Measurements from ENCODE around the gene PINK1.

The PINK1 gene

DNA sequence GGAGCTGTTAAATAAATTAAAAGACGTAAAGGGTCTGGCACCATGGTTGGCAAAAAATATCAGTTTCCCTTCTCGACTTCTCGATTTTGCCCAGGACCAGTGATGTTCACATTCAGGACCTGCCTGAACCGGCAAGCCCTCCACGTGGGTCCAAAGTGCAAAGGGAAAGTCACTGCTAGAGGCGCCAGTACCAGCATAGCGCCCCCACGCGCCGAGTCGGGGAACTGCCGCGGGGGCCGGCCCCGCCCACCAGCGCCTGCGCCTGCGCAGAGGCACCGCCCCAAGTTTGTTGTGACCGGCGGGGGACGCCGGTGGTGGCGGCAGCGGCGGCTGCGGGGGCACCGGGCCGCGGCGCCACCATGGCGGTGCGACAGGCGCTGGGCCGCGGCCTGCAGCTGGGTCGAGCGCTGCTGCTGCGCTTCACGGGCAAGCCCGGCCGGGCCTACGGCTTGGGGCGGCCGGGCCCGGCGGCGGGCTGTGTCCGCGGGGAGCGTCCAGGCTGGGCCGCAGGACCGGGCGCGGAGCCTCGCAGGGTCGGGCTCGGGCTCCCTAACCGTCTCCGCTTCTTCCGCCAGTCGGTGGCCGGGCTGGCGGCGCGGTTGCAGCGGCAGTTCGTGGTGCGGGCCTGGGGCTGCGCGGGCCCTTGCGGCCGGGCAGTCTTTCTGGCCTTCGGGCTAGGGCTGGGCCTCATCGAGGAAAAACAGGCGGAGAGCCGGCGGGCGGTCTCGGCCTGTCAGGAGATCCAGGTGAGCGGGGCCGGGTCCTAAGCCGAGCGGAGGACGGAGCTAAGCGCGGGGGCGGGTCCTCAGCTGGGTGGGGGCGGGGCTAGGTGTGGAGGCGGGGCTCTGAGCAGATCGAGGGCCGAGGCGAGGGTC, at the start of gene PINK1:
Gene PINK1 (plus strand): TSS at position 269 of the 875 bp plus-strand sequence. CDS start 91 bp downstream, at position 360.
- TF ChIP-seq GATA3 (IDR thresholded peaks at IDR 0.05; ENCODE audit: low read depth, low read length): no peak
- no peak for TF ChIP-seq GATA2 (IDR thresholded peaks at IDR 0.05; ENCODE audit: low read depth, low read length)

- no peak for TF ChIP-seq GATA3 (IDR thresholded peaks at IDR 0.05; ENCODE audit: low read depth, low read length)
- no peak for TF ChIP-seq GATA2 (IDR thresholded peaks at IDR 0.05; ENCODE audit: low read depth, low read length)
Observed at GRCh38 chr1:20584890-20585289, 48.4 kb upstream of the PINK1 start.

DNA sequence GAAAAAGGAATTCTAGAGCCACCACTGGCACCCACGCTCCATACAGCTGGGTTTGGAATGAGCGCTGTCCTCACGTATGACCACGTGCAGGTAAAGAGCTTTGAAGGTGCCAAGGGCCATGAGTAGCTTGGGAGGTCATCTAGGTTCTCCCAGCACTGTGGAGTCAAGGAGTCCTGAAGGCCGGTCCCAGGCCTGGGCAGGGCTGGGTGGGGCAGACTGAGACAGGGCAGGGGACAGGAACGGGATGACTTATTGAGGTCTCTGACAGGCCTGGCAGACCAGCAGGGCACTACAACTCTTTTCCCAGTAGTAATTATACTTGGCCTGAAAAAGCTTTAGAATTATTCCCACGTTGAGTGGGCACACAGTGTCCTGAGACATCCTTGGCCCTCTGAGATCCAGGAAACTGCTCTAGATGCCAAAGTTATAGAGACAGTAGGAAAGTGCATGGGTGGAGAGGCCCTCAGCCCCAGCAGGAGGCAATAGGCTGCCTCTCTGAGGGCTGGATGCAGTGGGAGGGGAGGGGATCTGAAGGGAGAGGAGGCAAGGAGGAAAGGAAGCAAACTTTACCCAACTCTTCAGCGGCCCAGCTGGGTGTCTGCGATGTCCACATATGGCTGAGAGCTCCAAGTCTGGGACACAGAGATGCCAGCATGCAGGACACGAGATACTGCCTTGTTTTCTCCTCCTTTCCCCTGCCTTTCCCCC, 46.2 kb upstream of the PINK1 start:
- TF ChIP-seq GATA3 (IDR thresholded peaks at IDR 0.05; ENCODE audit: low read depth, low read length): no peak
- no peak for TF ChIP-seq GATA2 (IDR thresholded peaks at IDR 0.05; ENCODE audit: low read depth, low read length)

- TF ChIP-seq GATA3 (IDR thresholded peaks at IDR 0.05; ENCODE audit: low read depth, low read length) (no peak), GATA2 (IDR thresholded peaks at IDR 0.05; ENCODE audit: low read depth, low read length) (no peak)
Observed at GRCh38 chr1:20587661-20588053, 45.6 kb upstream of the PINK1 start.

DNA sequence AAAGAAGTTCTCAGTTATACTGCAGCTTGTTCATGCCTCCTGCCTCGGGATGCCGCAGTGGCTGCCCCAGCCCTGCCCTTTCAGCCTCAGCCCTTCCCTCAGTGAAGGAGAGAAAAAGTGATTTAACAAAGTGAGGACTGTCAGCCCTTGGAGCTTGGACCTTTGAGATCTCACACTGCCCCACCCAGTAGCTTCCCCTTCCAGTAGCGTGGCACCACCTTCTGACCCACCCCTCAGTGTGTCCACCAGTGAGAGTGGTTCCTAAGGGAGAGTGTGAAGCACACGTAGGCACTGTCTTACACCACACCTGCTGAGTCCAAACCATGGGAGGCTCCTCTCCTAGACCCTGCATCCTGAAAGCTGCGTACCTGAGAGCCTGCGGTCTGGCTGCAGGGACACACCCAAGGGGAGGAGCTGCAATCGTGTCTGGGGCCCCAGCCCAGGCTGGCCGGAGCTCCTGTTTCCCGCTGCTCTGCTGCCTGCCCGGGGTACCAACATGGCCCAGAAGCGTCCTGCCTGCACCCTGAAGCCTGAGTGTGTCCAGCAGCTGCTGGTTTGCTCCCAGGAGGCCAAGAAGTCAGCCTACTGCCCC, 44.5 kb upstream of the PINK1 start, which contains the start of gene CDA:
Gene CDA (plus strand): TSS at position 464 of the 592 bp plus-strand sequence. CDS start 33 bp downstream, at position 497.
- TF ChIP-seq GATA2 (IDR thresholded peaks at IDR 0.05; ENCODE audit: low read depth, low read length) (no peak), GATA3 (IDR thresholded peaks at IDR 0.05; ENCODE audit: low read depth, low read length) (no peak)

DNA sequence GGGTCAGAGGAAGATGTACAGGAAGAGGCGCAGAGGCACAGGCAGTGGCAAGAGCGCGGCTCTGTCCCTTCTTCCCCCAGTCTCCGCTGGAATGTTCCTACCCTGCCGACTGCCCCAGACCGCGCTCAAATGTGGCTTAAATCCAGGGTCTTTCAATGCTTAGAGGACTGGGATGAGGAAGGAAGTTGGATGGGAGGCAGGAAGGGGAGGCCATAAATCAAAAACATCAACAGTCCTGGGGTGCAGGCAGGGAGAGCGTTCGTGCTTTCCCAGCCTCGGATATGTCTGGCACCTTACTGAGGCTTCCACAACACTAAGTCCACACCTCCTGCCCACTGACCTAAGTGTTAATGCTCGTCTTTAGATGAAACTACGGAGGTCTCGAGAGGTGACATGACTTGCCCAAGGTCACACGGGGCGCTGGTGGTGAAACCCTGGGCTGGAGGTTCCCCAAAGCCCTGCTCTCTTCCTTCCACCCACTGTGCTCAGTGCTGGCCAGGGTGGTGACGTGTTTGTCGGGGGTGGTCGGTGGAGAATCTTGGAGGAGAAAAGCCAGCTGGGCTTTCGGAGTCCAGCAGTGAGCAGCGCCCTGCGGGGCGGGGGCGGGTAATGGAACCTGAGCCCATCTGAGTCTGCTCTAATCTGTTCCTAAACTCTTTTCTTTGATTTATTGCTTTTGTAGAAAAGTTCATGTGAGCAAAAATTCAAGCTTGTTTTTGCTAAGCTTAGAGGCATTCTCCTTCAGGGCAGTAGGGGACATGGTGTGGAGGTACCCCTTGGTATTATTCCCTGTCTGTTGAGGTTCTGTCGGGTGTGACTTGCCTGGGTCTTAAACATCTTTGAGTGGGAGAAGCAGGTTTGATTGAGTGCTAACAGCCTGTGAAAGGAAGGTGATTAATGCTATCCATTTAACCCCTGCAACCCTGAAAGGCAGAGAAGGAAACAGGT, 43.7 kb upstream of the PINK1 start:
- TF ChIP-seq GATA2 (IDR thresholded peaks at IDR 0.05; ENCODE audit: low read depth, low read length): no peak
- no peak for TF ChIP-seq GATA3 (IDR thresholded peaks at IDR 0.05; ENCODE audit: low read depth, low read length)

- TF ChIP-seq GATA2 (IDR thresholded peaks at IDR 0.05; ENCODE audit: low read depth, low read length) (no peak), GATA3 (IDR thresholded peaks at IDR 0.05; ENCODE audit: low read depth, low read length) (no peak)
Observed at GRCh38 chr1:20590306-20590777, 42.9 kb upstream of the PINK1 start.

- no peak for TF ChIP-seq GATA2 (IDR thresholded peaks at IDR 0.05; ENCODE audit: low read depth, low read length)
- TF ChIP-seq GATA3 (IDR thresholded peaks at IDR 0.05; ENCODE audit: low read depth, low read length): no peak
Observed at GRCh38 chr1:20593756-20594155, 39.5 kb upstream of the PINK1 start.

DNA sequence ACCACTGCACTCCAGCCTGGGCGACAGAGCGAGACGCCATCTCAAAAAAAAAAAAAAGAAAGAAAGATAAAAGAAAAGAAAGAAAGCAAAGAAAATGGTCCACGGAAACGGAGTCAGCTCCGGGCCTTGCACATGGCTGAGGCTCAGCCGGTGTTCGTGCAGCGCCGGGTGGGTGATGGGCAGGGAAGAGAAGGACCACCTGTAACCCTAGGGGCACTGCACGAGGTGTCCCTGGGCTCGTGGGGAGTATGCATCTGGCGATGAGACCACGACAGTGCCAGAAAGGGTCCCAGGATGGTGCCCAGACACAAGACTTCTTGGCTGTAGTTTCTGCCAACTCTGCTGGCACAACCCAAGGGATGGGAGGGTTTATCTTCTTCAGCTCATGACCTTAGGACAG, 38.5 kb upstream of the PINK1 start:
- TF ChIP-seq GATA2 (IDR thresholded peaks at IDR 0.05; ENCODE audit: low read depth, low read length): no peak
- TF ChIP-seq GATA3 (IDR thresholded peaks at IDR 0.05; ENCODE audit: low read depth, low read length): no peak

- TF ChIP-seq GATA2 (IDR thresholded peaks at IDR 0.05; ENCODE audit: low read depth, low read length) (no peak), GATA3 (IDR thresholded peaks at IDR 0.05; ENCODE audit: low read depth, low read length) (no peak)
Observed at GRCh38 chr1:20596106-20596505, 37.2 kb upstream of the PINK1 start.

DNA sequence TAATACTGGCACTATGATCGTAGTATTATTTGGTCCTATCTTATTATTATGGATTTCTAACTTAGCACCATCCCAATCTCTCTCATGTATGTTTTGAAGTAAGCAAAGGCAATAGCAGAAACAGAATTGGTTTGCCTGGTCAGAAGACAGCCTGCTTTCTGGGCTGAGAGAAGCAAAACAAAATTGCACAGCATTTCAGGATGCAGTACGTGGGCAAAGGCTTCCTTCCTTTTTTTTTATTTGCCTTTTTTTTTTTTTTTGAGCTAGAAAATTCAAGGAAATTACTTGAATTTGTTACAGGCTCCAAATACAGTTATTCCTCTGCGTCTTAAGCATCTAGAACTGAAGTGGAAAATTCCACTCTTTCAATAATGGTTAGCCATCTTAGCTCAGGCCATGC, 35.6 kb upstream of the PINK1 start:
- TF ChIP-seq GATA2 (IDR thresholded peaks at IDR 0.05; ENCODE audit: low read depth, low read length): no peak
- no peak for TF ChIP-seq GATA3 (IDR thresholded peaks at IDR 0.05; ENCODE audit: low read depth, low read length)

GRCh38 chr1:20600156-20600555, 33.1 kb upstream of the PINK1 start:
- no peak for TF ChIP-seq GATA3 (IDR thresholded peaks at IDR 0.05; ENCODE audit: low read depth, low read length)
- no peak for TF ChIP-seq GATA2 (IDR thresholded peaks at IDR 0.05; ENCODE audit: low read depth, low read length)

- TF ChIP-seq GATA2 (IDR thresholded peaks at IDR 0.05; ENCODE audit: low read depth, low read length): no peak
- TF ChIP-seq GATA3 (IDR thresholded peaks at IDR 0.05; ENCODE audit: low read depth, low read length): no peak
Observed at GRCh38 chr1:20601129-20601825, 32.0 kb upstream of the PINK1 start.

Data from SH-SY5Y (cell line).